ENCODE data around the gene NSRP1. TPM values are rescaled to one million over a fixed set of nuclear protein-coding genes. Genes with fewer than 3 reads are reported as not detected.

NSRP1 gene
- total RNA-seq, 1 experiment from 2014 or later: 22.8 TPM

DNA sequence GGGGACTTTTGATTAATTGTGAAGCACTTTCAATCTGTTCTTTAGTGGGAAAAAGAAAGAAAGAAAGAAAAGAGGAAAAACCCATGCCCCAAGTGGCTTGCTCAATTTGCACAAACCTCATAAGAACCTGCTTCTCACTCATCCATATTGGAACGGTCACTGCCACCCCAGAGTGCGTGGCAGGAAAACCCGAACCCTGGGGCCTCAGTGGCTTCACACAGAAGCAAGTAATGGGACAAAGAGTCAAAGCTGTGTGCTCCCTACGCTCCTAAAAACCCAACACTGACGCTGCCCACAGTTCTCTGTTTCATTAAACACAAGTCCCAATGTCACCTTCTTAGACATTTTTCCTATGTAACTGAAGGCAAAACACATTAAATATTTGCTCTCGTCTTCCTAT lies 117.7 kb downstream of the NSRP1 start:
- ChIA-PET CTCF (interaction anchor here (1.1 to 3.5 kb wide), 4 partner anchors 8 to 141 kb away, joined by 3 to 33 read pairs (median 4); no protein-coding TSS in a partner anchor), POLR2A (no interaction called here)
- DNase-seq (ENCODE audit: low spot score) (no peak), ATAC-seq (no peak)
- no peak overlapping the region for H3K4me3 Mint-ChIP-seq
- H3K27ac Mint-ChIP-seq: no peak overlapping the region
- H3K9me3 Mint-ChIP-seq: no peaks in the 10 kb centered on the region
- peaks cover 24% of the 10 kb centered on the region for H3K4me1 Mint-ChIP-seq
- H3K36me3 Mint-ChIP-seq: no peaks in the 10 kb centered on the region
- H3K27me3 Mint-ChIP-seq (ENCODE audit: low read depth): peaks cover 73% of the 10 kb centered on the region
- TF ChIP-seq NR1H2 (CRISPR knock-in tag; IDR thresholded peaks at IDR 0.05) (no peak), GRHL2 (CRISPR knock-in tag; IDR thresholded peaks at IDR 0.05; ENCODE audit: insufficient replicate concordance, severe bottlenecking) (no peak), TEAD1 (CRISPR knock-in tag; IDR thresholded peaks at IDR 0.05) (no peak), FOXK1 (CRISPR knock-in tag; IDR thresholded peaks at IDR 0.05) (no peak), FOXP1 (CRISPR knock-in tag; IDR thresholded peaks at IDR 0.05; ENCODE audit: borderline replicate concordance) (no peak), SMAD3 (CRISPR knock-in tag; IDR thresholded peaks at IDR 0.05; ENCODE audit: borderline replicate concordance) (no peak), GTF2I (CRISPR knock-in tag; conservative IDR thresholded peaks at IDR 0.05) (no peak), KAT7 (CRISPR knock-in tag; IDR thresholded peaks at IDR 0.05; ENCODE audit: borderline replicate concordance) (no peak), USF2 (CRISPR knock-in tag; IDR thresholded peaks at IDR 0.05) (no peak), CREM (CRISPR knock-in tag; IDR thresholded peaks at IDR 0.05) (no peak), OVOL2 (CRISPR knock-in tag; IDR thresholded peaks at IDR 0.05; ENCODE audit: borderline replicate concordance) (no peak), ZNF317 (CRISPR knock-in tag; IDR thresholded peaks at IDR 0.05; ENCODE audit: borderline replicate concordance, low read depth) (no peak), JAZF1 (CRISPR knock-in tag; IDR thresholded peaks at IDR 0.05) (no peak)
- TF ChIP-seq, protein P1, sequence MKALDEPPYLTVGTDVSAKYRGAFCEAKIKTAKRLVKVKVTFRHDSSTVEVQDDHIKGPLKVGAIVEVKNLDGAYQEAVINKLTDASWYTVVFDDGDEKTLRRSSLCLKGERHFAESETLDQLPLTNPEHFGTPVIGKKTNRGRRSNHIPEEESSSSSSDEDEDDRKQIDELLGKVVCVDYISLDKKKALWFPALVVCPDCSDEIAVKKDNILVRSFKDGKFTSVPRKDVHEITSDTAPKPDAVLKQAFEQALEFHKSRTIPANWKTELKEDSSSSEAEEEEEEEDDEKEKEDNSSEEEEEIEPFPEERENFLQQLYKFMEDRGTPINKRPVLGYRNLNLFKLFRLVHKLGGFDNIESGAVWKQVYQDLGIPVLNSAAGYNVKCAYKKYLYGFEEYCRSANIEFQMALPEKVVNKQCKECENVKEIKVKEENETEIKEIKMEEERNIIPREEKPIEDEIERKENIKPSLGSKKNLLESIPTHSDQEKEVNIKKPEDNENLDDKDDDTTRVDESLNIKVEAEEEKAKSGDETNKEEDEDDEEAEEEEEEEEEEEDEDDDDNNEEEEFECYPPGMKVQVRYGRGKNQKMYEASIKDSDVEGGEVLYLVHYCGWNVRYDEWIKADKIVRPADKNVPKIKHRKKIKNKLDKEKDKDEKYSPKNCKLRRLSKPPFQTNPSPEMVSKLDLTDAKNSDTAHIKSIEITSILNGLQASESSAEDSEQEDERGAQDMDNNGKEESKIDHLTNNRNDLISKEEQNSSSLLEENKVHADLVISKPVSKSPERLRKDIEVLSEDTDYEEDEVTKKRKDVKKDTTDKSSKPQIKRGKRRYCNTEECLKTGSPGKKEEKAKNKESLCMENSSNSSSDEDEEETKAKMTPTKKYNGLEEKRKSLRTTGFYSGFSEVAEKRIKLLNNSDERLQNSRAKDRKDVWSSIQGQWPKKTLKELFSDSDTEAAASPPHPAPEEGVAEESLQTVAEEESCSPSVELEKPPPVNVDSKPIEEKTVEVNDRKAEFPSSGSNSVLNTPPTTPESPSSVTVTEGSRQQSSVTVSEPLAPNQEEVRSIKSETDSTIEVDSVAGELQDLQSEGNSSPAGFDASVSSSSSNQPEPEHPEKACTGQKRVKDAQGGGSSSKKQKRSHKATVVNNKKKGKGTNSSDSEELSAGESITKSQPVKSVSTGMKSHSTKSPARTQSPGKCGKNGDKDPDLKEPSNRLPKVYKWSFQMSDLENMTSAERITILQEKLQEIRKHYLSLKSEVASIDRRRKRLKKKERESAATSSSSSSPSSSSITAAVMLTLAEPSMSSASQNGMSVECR (CRISPR knock-in tag; IDR thresholded peaks at IDR 0.05; ENCODE audit: borderline replicate concordance): no peak

- POLR2A ChIA-PET: no interaction called here
- Mint-ChIP-seq H3K4me1 (peaks cover 28% of the 10 kb centered on the region), H3K36me3 (peaks cover under 1% of the 10 kb centered on the region; the same call in 1 of the 2 replicates), H3K27me3 (ENCODE audit: low read depth) (peaks cover 77% of the 10 kb centered on the region), H3K27ac (no peak overlapping the region), H3K4me3 (peak overlapping the region; percentile 59), H3K9me3 (peaks cover 3% of the 10 kb centered on the region)
- no peak for ATAC-seq
- CTCF ChIA-PET: interaction anchor here (1.3 to 5.2 kb wide), 4 partner anchors 8 to 141 kb away, joined by 4 to 42 read pairs (median 22); no protein-coding TSS in a partner anchor
- no peak for TF ChIP-seq ZNF317 (CRISPR knock-in tag; IDR thresholded peaks at IDR 0.05; ENCODE audit: borderline replicate concordance, low read depth)
- no peak for TF ChIP-seq CREB1 (CRISPR knock-in tag; IDR thresholded peaks at IDR 0.05)
- TF ChIP-seq, protein P2, sequence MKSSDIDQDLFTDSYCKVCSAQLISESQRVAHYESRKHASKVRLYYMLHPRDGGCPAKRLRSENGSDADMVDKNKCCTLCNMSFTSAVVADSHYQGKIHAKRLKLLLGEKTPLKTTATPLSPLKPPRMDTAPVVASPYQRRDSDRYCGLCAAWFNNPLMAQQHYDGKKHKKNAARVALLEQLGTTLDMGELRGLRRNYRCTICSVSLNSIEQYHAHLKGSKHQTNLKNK (CRISPR knock-in tag; IDR thresholded peaks at IDR 0.05): no peak
- TF ChIP-seq FOXK1 (CRISPR knock-in tag; IDR thresholded peaks at IDR 0.05): no peak
- TF ChIP-seq ZNF416 (CRISPR knock-in tag; IDR thresholded peaks at IDR 0.05): no peak
- TF ChIP-seq CREM (CRISPR knock-in tag; IDR thresholded peaks at IDR 0.05): no peak
- TF ChIP-seq, protein P1 (CRISPR knock-in tag; IDR thresholded peaks at IDR 0.05; ENCODE audit: borderline replicate concordance): no peak
- TF ChIP-seq NR1H2 (CRISPR knock-in tag; IDR thresholded peaks at IDR 0.05): no peak
- TF ChIP-seq, protein P3, sequence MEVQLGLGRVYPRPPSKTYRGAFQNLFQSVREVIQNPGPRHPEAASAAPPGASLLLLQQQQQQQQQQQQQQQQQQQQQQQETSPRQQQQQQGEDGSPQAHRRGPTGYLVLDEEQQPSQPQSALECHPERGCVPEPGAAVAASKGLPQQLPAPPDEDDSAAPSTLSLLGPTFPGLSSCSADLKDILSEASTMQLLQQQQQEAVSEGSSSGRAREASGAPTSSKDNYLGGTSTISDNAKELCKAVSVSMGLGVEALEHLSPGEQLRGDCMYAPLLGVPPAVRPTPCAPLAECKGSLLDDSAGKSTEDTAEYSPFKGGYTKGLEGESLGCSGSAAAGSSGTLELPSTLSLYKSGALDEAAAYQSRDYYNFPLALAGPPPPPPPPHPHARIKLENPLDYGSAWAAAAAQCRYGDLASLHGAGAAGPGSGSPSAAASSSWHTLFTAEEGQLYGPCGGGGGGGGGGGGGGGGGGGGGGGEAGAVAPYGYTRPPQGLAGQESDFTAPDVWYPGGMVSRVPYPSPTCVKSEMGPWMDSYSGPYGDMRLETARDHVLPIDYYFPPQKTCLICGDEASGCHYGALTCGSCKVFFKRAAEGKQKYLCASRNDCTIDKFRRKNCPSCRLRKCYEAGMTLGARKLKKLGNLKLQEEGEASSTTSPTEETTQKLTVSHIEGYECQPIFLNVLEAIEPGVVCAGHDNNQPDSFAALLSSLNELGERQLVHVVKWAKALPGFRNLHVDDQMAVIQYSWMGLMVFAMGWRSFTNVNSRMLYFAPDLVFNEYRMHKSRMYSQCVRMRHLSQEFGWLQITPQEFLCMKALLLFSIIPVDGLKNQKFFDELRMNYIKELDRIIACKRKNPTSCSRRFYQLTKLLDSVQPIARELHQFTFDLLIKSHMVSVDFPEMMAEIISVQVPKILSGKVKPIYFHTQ (CRISPR knock-in tag; IDR thresholded peaks at IDR 0.05): no peak
- no peak for TF ChIP-seq NFE2L1 (CRISPR knock-in tag; IDR thresholded peaks at IDR 0.05)
- no peak for TF ChIP-seq MXD4 (CRISPR knock-in tag; IDR thresholded peaks at IDR 0.05; ENCODE audit: borderline replicate concordance)
- TF ChIP-seq USF1 (CRISPR knock-in tag; IDR thresholded peaks at IDR 0.05): no peak
- no peak for DNase-seq (ENCODE audit: low spot score)
Observed at GRCh38 chr17:30234964-30235363, 118.3 kb downstream of the NSRP1 start.
